Endothelial cell (in vitro differentiated cells): ENCODE results near the gene METAP1. TPM values are rescaled to one million over a fixed set of nuclear protein-coding genes. Genes with fewer than 3 reads are reported as not detected.

Experiments used
- DNase-seq: peaks from one replicate; pipeline ENCODE4 v3.0.0; 2021; ENCODE audit warnings: low spot score
- H3K27ac Mint-ChIP-seq: one replicate; pipeline ENCODE4 v1.8.0; 2021; ENCODE audit warnings: mixed read lengths, inconsistent platforms; ENCODE audit not compliant: unreplicated experiment
- H3K27me3 Mint-ChIP-seq: one replicate; pipeline ENCODE4 v1.8.0; 2021; ENCODE audit warnings: mild to moderate bottlenecking, moderate library complexity, mixed read lengths, inconsistent platforms; ENCODE audit not compliant: unreplicated experiment
- H3K36me3 Mint-ChIP-seq: one replicate; pipeline ENCODE4 v1.8.0; 2021; ENCODE audit warnings: mild to moderate bottlenecking, low read depth, mixed read lengths, inconsistent platforms; ENCODE audit not compliant: unreplicated experiment
- H3K4me1 Mint-ChIP-seq: one replicate; pipeline ENCODE4 v1.8.0; 2021; ENCODE audit warnings: mild to moderate bottlenecking, mixed read lengths, inconsistent platforms; ENCODE audit not compliant: unreplicated experiment
- H3K4me3 Mint-ChIP-seq: one replicate; pipeline ENCODE4 v1.8.0; 2021; ENCODE audit warnings: mild to moderate bottlenecking, mixed read lengths, inconsistent platforms; ENCODE audit not compliant: unreplicated experiment
- H3K9me3 Mint-ChIP-seq: one replicate; pipeline ENCODE4 v1.8.0; 2021; ENCODE audit warnings: mixed read lengths, inconsistent platforms; ENCODE audit not compliant: unreplicated experiment
- total RNA-seq: library from RNA; stranded (reverse); fragmentation: NEBNext Ultra II Directional; extraction: Animal tissue kit (Norgen Biotek cat#: 25700); gene quantifications from one replicate; pipeline ENCODE4 v1.2.1, GENCODE V29; 2021; ENCODE audit not compliant: unreplicated experiment
- TF ChIP-seq, protein P1 (sequence below): fragments of 200-600 bp; sonication (generic); IDR thresholded peaks from one replicate; pipeline ENCODE4 v1.5.0; 2021; ENCODE audit warnings: antibody characterized with exemption; ENCODE audit not compliant: unreplicated experiment

METAP1 gene
- total RNA-seq, 1 donor from 2014 or later, result 31.4 TPM

DNA sequence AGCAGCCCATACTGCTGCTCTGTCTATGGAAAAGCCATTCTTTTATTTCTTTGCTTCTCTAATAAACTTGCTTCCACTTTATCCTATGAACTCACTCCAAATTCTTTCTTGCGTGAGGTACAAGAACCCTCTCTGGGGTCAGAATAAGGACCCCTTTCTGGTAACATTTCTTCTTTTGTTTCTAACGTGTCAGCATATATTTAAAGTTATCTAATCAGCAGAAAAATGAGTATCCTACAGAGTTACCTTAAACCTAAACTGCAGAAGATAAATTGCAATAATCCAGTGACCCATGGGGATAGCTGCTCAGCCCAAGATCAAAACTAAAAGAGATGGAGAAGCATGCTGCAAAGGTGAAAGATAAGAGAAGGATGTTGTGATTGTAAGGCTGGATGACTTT is 89.1 kb downstream of the METAP1 start:
- Mint-ChIP-seq H3K27ac (no peak overlapping the region), H3K27me3 (peaks cover 7% of the 10 kb centered on the region), H3K4me3 (no peak overlapping the region), H3K4me1 (peaks cover 15% of the 10 kb centered on the region), H3K9me3 (no peaks in the 10 kb centered on the region), H3K36me3 (peaks cover 19% of the 10 kb centered on the region)
- TF ChIP-seq, protein P1, sequence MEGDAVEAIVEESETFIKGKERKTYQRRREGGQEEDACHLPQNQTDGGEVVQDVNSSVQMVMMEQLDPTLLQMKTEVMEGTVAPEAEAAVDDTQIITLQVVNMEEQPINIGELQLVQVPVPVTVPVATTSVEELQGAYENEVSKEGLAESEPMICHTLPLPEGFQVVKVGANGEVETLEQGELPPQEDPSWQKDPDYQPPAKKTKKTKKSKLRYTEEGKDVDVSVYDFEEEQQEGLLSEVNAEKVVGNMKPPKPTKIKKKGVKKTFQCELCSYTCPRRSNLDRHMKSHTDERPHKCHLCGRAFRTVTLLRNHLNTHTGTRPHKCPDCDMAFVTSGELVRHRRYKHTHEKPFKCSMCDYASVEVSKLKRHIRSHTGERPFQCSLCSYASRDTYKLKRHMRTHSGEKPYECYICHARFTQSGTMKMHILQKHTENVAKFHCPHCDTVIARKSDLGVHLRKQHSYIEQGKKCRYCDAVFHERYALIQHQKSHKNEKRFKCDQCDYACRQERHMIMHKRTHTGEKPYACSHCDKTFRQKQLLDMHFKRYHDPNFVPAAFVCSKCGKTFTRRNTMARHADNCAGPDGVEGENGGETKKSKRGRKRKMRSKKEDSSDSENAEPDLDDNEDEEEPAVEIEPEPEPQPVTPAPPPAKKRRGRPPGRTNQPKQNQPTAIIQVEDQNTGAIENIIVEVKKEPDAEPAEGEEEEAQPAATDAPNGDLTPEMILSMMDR, result no peak
- no peak for DNase-seq

DNA sequence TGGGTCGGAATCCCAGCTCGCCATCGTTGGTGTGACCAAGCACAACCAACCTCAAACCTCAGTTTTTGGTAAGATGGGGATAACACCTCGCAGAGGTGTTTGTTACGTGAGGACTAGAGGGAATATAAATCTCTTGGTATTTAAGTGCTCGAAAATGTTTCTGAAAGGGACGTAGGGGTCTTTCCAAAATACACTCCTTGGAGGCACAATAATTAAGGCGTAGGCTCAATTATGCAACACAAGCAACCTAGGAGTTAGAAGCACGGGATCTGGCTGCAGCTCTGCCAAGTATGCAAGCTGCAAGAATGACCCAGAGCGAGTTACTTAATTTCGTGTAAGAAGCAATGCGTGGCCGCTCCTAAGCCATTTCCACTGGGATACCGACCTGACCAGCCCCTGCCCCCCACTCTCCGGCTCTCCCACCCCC is 92.5 kb downstream of the METAP1 start:
- Mint-ChIP-seq H3K9me3 (no peaks in the 10 kb centered on the region), H3K4me3 (peak overlapping the region; percentile 100), H3K36me3 (peaks cover 10% of the 10 kb centered on the region), H3K27ac (peak overlapping the region; percentile 87), H3K4me1 (peaks cover 43% of the 10 kb centered on the region), H3K27me3 (peaks cover 7% of the 10 kb centered on the region)
- no peak for DNase-seq
- TF ChIP-seq, protein P1, result no peak

DNA sequence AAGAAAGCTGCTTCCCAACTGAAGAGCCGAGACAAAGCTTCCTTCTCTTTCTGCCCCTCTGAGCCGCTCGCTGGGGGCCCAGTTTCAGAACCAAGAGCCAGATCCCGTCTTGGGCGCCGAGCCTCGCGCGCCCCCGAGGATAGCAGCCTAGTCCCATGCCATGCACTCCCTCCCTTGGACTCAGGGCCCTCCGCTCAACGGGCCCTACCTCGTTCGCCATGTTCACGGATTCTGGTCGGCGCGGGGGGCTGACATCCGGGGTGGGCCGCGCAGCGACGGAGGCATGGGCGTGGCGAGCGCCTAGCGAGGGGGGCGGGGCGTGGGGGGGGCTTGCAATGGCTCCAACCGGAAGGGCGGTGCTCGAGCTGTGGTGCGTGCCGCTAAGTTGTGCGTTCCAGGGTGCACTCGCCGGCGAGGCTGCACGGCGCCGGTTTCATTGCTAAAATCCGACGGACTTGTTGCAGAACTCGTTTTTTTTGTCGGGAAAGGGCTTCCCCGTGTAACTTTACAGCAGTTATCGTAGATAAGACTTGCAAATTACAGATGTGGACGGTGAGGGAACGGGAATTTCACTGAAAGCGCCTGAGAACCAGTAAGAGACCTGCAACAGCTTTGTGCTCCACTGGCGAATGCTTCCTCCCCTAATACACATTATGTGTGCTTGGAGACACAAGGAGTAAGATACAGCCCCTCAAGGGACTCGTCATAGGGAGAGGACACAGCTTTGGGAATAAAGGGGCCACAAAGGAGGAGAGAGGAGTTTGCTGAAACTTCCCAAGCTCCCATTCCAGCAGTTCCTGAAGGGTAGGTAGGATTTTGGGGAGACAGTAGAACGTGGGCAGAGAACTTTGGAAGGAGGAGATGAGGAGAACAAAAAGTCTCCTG is 93.2 kb downstream of the METAP1 start, which contains the start of gene ADH5:
Gene ADH5 (minus strand): TSS at position 308 of the 885 bp plus-strand sequence. CDS start 88 bp downstream, at position 220.
- DNase-seq, result peak; percentile 69
- TF ChIP-seq, protein P1, result no peak
- H3K4me1 Mint-ChIP-seq, result peaks cover 43% of the 10 kb centered on the region
- H3K9me3 Mint-ChIP-seq, result no peaks in the 10 kb centered on the region
- peaks cover 7% of the 10 kb centered on the region for H3K27me3 Mint-ChIP-seq
- H3K4me3 Mint-ChIP-seq, result peak within 1 kb of the TSS; percentile 100
- H3K36me3 Mint-ChIP-seq, result peaks cover 7% of the 10 kb centered on the region
- peak within 1 kb of the TSS; percentile 87 for H3K27ac Mint-ChIP-seq

DNA sequence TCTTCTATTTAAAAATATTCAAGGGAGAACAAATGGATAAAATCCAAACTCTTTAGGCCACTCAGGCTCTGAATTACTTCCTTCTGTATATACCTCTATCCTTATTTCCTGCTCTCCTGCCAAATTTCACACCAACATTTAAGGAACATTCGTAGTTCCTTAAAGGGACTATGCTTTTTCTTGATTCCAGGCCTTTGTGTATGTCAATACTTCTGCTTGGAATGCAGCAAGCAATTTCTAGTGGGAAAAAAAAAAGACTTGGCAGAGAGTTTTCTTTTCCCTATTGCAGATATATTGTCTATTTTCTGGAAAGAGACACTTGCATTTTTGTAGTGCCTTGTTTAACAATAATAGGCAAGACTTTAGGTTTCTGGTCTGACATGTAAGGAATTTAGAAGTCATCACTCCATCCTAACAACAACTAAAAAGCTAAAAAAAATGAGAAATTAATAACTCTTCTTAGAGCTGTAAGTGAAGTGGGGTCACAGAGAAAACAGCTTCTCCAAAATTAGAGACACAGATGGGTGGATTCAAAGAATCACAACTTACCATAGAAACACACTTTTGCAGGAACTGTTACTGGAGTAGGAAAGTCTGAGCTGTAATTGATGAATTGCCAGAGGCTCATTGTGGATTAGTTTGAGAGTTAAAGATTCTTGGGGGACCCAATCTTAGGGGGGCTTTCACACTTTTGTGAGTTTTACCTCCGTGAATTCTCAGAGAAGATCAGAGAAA is 95.1 kb downstream of the METAP1 start:
- TF ChIP-seq, protein P1, result no peak
- peaks cover 4% of the 10 kb centered on the region for H3K36me3 Mint-ChIP-seq
- H3K27ac Mint-ChIP-seq, result peak overlapping the region; percentile 33
- peaks cover 7% of the 10 kb centered on the region for H3K27me3 Mint-ChIP-seq
- peaks cover 43% of the 10 kb centered on the region for H3K4me1 Mint-ChIP-seq
- no peak for DNase-seq
- peak overlapping the region; percentile 100 for H3K4me3 Mint-ChIP-seq
- no peaks in the 10 kb centered on the region for H3K9me3 Mint-ChIP-seq
